SKM-1 (cell line): Measurements from ENCODE around the gene NRXN2.

Experiments
- DNase-seq: peaks from one replicate; lab custom pipeline; 2025; ENCODE audit not compliant: unreplicated experiment; lab: John Stamatoyannopoulos, UW

NRXN2 gene

GRCh38 chr11:64723117-64723906 is at the start of gene NRXN2:
Gene NRXN2, minus strand, starts transcription at chr11:64723197. Its CDS starts 9,498 bp downstream, at chr11:64713699.
- no peak for DNase-seq

- DNase-seq, result no peak
Observed at GRCh38 chr11:64772303-64773018, 49.5 kb upstream of the NRXN2 start.

GRCh38 chr11:64771861-64772260 is 48.9 kb upstream of the NRXN2 start:
- DNase-seq, result no peak

- no peak for DNase-seq
Observed at GRCh38 chr11:64770120-64770519, 47.1 kb upstream of the NRXN2 start.

GRCh38 chr11:64769283-64769682 is 46.3 kb upstream of the NRXN2 start:
- no peak for DNase-seq

- DNase-seq, result no peak
Observed at GRCh38 chr11:64768300-64768694, 45.3 kb upstream of the NRXN2 start.

GRCh38 chr11:64767344-64768299 is 44.6 kb upstream of the NRXN2 start:
- DNase-seq, result peak; percentile 40

GRCh38 chr11:64766881-64767280 is 43.9 kb upstream of the NRXN2 start:
- DNase-seq, result no peak

GRCh38 chr11:64765851-64766665 is 43.1 kb upstream of the NRXN2 start:
- DNase-seq, result no peak

- DNase-seq, result no peak
Observed at GRCh38 chr11:64765291-64765850, 42.4 kb upstream of the NRXN2 start.

- DNase-seq, result no peak
Observed at GRCh38 chr11:64764753-64765152, 41.8 kb upstream of the NRXN2 start.

GRCh38 chr11:64764040-64764611 is 41.1 kb upstream of the NRXN2 start:
- DNase-seq, result no peak

- no peak for DNase-seq
Observed at GRCh38 chr11:64763526-64764039, 40.6 kb upstream of the NRXN2 start.

GRCh38 chr11:64762674-64763525 is 39.9 kb upstream of the NRXN2 start:
- no peak for DNase-seq

- no peak for DNase-seq
Observed at GRCh38 chr11:64762277-64762673, 39.3 kb upstream of the NRXN2 start.

- no peak for DNase-seq
Observed at GRCh38 chr11:64760759-64761420, 37.9 kb upstream of the NRXN2 start.

- DNase-seq, result no peak
Observed at GRCh38 chr11:64759722-64760719, 37.0 kb upstream of the NRXN2 start, which contains the start of gene PYGM. Gene PYGM, minus strand, starts transcription at chr11:64759974. Its CDS starts 76 bp downstream, at chr11:64759898.
